Measurements from ENCODE around the gene DRC7.

Gene DRC7

DNA sequence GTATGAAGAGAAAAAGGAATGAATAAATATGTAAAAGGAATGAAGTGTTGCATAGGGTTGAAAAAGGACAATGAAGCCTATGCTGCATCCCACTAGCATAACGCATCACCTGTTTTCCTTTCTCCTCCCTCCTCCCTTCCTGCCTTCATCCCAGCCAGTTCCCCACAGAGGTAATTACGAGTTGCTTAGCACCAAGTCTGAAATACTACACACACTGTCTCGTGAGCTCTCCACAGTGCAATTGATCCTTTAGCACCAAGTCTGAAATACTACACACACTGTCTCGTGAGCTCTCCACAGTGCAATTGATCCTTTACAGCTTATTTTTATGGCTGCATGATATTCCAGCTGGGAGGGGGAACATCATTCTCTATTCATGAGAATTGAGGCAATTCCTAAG, 1.1 kb upstream of the DRC7 start:
- Mint-ChIP-seq H3K4me1 (peaks cover 33% of the 10 kb centered on the region), H3K4me3 (no peak overlapping the region), H3K27me3 (peaks cover 2% of the 10 kb centered on the region), H3K27ac (no peak overlapping the region), H3K9me3 (no peaks in the 10 kb centered on the region), H3K36me3 (no peaks in the 10 kb centered on the region)
- ATAC-seq: no peak

DNA sequence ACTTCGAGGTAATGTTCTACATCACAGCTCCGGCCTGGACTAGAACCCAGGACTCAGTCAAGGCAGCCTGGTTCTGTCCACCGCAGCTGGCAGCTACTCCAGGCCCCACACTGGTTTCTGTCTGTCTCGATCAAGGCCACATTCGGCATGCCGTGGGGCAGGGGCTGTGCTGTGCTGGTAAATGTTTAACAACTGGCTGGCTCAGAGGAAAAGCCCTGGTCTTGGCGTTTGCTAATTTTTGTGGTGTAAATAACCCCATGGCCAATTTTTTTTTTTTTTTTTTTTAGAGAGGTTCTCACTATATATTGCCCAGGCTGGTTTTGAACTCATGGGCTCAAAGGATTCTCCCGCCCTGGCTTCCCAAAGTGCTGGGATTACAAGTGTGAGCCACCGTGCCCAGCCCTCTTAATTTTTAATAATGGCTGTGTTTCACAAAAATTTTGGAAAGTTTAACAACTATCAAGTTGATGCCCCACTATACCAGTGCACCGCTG, 328 bp upstream of the DRC7 start:
- Mint-ChIP-seq H3K4me1 (peaks cover 31% of the 10 kb centered on the region), H3K36me3 (no peaks in the 10 kb centered on the region), H3K27me3 (peaks cover 9% of the 10 kb centered on the region), H3K27ac (peak overlapping the region; percentile 73), H3K9me3 (no peaks in the 10 kb centered on the region), H3K4me3 (peak overlapping the region; percentile 80)
- ATAC-seq: no peak

- no peaks in the 10 kb centered on the region for H3K9me3 Mint-ChIP-seq
These were observed 1.1 kb downstream of the DRC7 start for GRCh38 chr16:57695680-57696069.

DNA sequence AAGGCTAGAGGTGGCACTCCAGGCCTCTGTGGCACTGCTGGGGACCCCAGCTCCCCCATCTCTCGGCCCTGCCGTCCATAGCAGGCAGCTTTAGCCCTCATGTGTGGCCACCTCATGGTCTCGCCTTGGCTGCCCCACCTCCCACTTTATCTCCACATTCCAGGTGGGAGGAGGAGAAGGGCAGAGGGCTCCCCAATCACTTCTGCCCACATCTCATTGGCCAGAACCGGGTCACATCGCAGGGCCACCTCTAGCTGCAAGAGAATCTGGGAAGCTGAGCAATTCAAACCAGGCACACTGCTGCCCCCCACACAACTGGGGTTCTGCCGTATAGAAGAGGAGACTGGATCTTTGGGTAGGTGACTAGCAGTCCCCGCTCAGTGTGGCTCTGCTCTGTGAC, 1.6 kb downstream of the DRC7 start:
- Mint-ChIP-seq H3K4me1 (peaks cover 12% of the 10 kb centered on the region), H3K27me3 (peaks cover 9% of the 10 kb centered on the region), H3K9me3 (no peaks in the 10 kb centered on the region), H3K4me3 (no peak overlapping the region), H3K27ac (no peak overlapping the region), H3K36me3 (no peaks in the 10 kb centered on the region)
- no peak for ATAC-seq

More at GRCh38 chr16:57695680-57696069, 1.1 kb downstream of the DRC7 start:
- Mint-ChIP-seq H3K27me3 (peaks cover 9% of the 10 kb centered on the region), H3K27ac (no peak overlapping the region), H3K4me3 (no peak overlapping the region), H3K36me3 (no peaks in the 10 kb centered on the region), H3K4me1 (peaks cover 17% of the 10 kb centered on the region)
- no peak for ATAC-seq

GRCh38 chr16:57697896-57698537, 3.4 kb downstream of the DRC7 start:
- no peaks in the 10 kb centered on the region for H3K9me3 Mint-ChIP-seq
- peaks cover 12% of the 10 kb centered on the region for H3K4me1 Mint-ChIP-seq
- peaks cover 9% of the 10 kb centered on the region for H3K27me3 Mint-ChIP-seq
- no peaks in the 10 kb centered on the region for H3K36me3 Mint-ChIP-seq
- H3K4me3 Mint-ChIP-seq: no peak overlapping the region
- H3K27ac Mint-ChIP-seq: no peak overlapping the region
- no peak for ATAC-seq

DNA sequence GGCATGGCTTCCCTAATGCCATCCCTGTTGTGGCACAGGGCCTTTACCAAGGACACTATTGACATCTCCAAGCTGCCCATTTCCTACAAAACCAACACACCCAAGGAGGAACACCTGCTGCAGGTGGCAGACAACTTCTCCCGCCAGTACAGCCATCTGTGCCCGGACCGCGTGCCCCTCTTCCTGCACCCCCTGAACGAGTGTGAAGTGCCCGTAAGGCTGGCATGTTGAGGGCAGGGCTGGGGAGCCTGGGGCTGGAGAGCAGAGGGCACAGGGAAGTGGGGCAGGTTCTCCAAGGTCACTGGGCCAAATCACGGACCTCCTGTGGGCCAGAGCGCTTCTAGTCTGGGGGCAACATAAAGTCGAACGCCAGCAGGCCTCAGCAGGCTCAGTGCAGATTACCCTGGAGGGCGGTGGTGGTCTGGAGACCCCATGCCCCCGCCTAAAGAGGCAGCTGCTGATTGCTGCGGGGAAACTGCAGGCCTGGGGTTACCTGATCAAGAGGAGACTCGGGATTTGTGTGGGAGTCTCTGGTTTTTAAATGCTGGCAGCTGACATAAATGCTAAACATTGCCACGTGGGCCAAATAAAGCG, 4.3 kb downstream of the DRC7 start:
- Mint-ChIP-seq H3K36me3 (no peaks in the 10 kb centered on the region), H3K27me3 (peaks cover 9% of the 10 kb centered on the region), H3K4me1 (peaks cover 12% of the 10 kb centered on the region), H3K9me3 (no peaks in the 10 kb centered on the region), H3K27ac (no peak overlapping the region), H3K4me3 (no peak overlapping the region)
- ATAC-seq: no peak

- H3K4me3 Mint-ChIP-seq: no peak overlapping the region
- peaks cover 11% of the 10 kb centered on the region for H3K4me1 Mint-ChIP-seq
- H3K9me3 Mint-ChIP-seq: no peaks in the 10 kb centered on the region
- ATAC-seq: no peak
- H3K27ac Mint-ChIP-seq: no peak overlapping the region
- no peaks in the 10 kb centered on the region for H3K36me3 Mint-ChIP-seq
- H3K27me3 Mint-ChIP-seq: peaks cover 9% of the 10 kb centered on the region
These were observed 4.9 kb downstream of the DRC7 start for GRCh38 chr16:57699481-57699880.

GRCh38 chr16:57699899-57700298, 5.3 kb downstream of the DRC7 start:
- Mint-ChIP-seq H3K4me1 (peaks cover 7% of the 10 kb centered on the region), H3K36me3 (no peaks in the 10 kb centered on the region), H3K27me3 (peaks cover 9% of the 10 kb centered on the region), H3K4me3 (no peak overlapping the region), H3K9me3 (no peaks in the 10 kb centered on the region), H3K27ac (no peak overlapping the region)
- no peak for ATAC-seq

- Mint-ChIP-seq H3K9me3 (peaks cover 9% of the 10 kb centered on the region), H3K4me3 (no peak overlapping the region), H3K27ac (no peak overlapping the region), H3K27me3 (peaks cover 9% of the 10 kb centered on the region), H3K4me1 (no peaks in the 10 kb centered on the region), H3K36me3 (no peaks in the 10 kb centered on the region)
- ATAC-seq: no peak
These were observed 6.4 kb downstream of the DRC7 start for GRCh38 chr16:57700781-57701551.

- H3K4me1 Mint-ChIP-seq: no peaks in the 10 kb centered on the region
- H3K36me3 Mint-ChIP-seq: no peaks in the 10 kb centered on the region
- no peak overlapping the region for H3K4me3 Mint-ChIP-seq
- no peak overlapping the region for H3K27ac Mint-ChIP-seq
- peaks cover 16% of the 10 kb centered on the region for H3K27me3 Mint-ChIP-seq
- no peak for ATAC-seq
- H3K9me3 Mint-ChIP-seq: peaks cover 17% of the 10 kb centered on the region
These were observed 7.3 kb downstream of the DRC7 start for GRCh38 chr16:57701759-57702371.

DNA sequence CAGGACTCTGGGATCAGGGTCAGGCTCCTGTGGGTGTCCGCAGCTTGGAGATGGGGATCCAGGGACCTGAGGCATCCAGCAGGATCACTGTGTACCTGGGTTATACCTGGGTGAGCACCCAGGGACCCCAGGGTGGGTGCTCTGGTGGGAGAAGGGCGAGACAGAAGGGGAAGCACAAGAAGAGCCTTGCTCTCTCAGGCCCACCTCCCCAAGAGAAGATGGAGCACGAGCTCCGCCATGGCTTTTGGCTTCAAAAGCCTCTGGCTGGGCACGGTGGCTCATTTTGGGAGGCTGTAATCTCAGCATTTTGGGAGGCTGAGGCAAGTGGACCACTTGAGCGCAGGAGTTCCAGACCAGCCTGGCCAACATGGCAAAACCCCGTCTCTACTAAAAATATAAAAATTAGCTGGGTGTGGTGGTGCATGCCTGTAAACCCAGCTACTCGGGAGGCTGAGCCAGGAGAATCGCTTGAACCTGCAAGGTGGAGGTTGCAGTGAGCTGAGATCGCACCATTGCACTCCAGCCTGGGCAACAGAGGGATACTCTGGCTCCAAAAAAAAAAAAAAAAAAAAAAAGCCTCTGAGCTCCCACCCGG, 8.9 kb downstream of the DRC7 start:
- Mint-ChIP-seq H3K4me1 (no peaks in the 10 kb centered on the region), H3K27me3 (peaks cover 22% of the 10 kb centered on the region), H3K27ac (no peak overlapping the region), H3K9me3 (peaks cover 18% of the 10 kb centered on the region), H3K36me3 (no peaks in the 10 kb centered on the region), H3K4me3 (no peak overlapping the region)
- ATAC-seq: no peak

GRCh38 chr16:57704011-57704904, 9.7 kb downstream of the DRC7 start:
- Mint-ChIP-seq H3K9me3 (peaks cover 18% of the 10 kb centered on the region), H3K4me3 (no peak overlapping the region), H3K4me1 (no peaks in the 10 kb centered on the region), H3K27ac (no peak overlapping the region), H3K27me3 (peaks cover 14% of the 10 kb centered on the region), H3K36me3 (no peaks in the 10 kb centered on the region)
- ATAC-seq: no peak

DNA sequence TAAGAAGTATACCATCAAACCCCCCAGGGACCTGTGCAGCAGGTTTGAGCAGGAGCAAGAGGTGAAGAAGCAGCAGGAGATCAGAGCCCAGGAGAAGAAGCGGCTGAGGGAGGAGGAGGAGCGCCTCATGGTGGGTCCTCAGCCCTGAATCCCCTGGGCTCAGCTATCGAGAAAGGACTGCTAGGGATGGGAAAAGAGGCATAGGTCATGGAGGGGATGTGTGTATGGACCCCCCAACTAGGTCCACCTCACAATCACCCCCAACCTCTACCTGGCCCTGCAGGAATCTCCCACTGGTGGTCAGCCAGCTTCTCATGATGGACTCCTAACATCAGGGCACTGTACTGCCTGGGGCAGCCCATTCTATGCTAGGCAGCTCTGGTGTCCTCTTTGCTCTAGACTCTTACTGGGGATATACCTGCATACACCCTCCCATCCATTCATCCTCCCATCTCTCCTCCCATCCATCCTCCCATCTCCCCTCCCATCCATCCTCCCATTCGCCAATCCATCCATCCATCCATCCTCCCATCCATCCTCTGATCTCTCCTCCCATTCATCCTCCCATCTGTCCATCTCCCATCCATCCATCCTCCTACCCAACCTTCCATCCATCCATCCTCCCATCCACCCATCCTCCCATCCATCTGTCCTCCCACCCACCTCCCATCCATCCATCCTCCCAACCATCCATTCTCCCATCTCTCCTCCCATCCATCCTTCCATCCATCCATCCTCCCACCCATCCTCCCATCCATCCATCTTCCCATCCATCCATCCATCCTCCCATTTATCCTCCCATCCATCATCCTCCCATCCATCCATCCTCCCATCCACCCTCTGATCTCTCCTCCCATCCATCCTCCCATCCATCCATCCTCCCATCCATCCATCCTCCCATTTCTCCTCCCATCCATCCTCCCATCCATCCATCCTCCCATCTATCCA, 10.6 kb downstream of the DRC7 start:
- no peaks in the 10 kb centered on the region for H3K4me1 Mint-ChIP-seq
- no peak overlapping the region for H3K27ac Mint-ChIP-seq
- no peak overlapping the region for H3K4me3 Mint-ChIP-seq
- H3K9me3 Mint-ChIP-seq: peaks cover 18% of the 10 kb centered on the region
- H3K36me3 Mint-ChIP-seq: no peaks in the 10 kb centered on the region
- no peak for ATAC-seq
- H3K27me3 Mint-ChIP-seq: peaks cover 14% of the 10 kb centered on the region

All from stimulated activated memory B cell treated with anti-CD40 and anti-IgM and Interleukin-4, amounts not matched to agents 10 μg/mL and 1 μg/mL and 100 μg/mL, for 72 hours (primary cell).